HCT116 (cell line): ENCODE measurements around the gene ARHGAP9. TPM values are rescaled to one million over a fixed set of nuclear protein-coding genes. Genes with fewer than 3 reads are reported as not detected.
A peak's percentile ranks its signal among the peaks of the same experiment; 100 is the strongest.

Source experiments
- ATAC-seq: fragments of 200-7000 bp; cut with Tn5 transposase; 2 replicates; pipeline ENCODE4 v1.9.1; 2020; ENCODE audit warnings: mild to moderate bottlenecking, moderate library complexity
- BruUV-seq: library from RNA; stranded (reverse); fragments of 400-500 nt; replicated peaks from 2 replicates; lab custom pipeline; 2021; lab: Mats Ljungman, UMichigan
- CTCF ChIA-PET: fragments of 300-600 bp; sonication (Branson Sonifier 250); formaldehyde crosslinking; loops from one replicate; lab custom pipeline; 2021; ENCODE audit warnings: antibody characterized with exemption; lab: Charles Lee
- POLR2A ChIA-PET: fragments of 300-600, 350-600 bp; sonication (Branson Sonifier 250); formaldehyde crosslinking; loops from one replicate; lab custom pipeline; 2021; ENCODE audit warnings: antibody characterized with exemption; lab: Charles Lee
- RAD21 ChIA-PET, 2 experiments: fragments of 300-600 bp; sonication (Branson Sonifier 250); formaldehyde crosslinking; loops; one replicate each; lab custom pipeline; 2023; ENCODE audit warnings: low total read pairs in 2 of 2; ENCODE audit not compliant: uncharacterized antibody in 2 of 2, unreplicated experiment in 2 of 2, low non-redundant PET in 1 of 2; lab: Charles Lee
- DNase-seq: peaks from one replicate; pipeline ENCODE4 v3.0.0-alpha.2; 2010; ENCODE audit warnings: low read depth, low spot score
- H2AFZ ChIP-seq: fragments of 200-600 bp; shearing (Covaris generic), sonication (generic); 2 replicates; pipeline ENCODE4 v1.6.1; 2017; ENCODE audit warnings: low read depth, mixed run types, mixed read lengths, antibody characterized with exemption, low read length; ENCODE audit not compliant: poor library complexity, severe bottlenecking
- H3K27ac ChIP-seq: 2 replicates; pipeline ENCODE4 v1.5.1; 2012; ENCODE audit warnings: low read depth, low read length
- H3K27me3 ChIP-seq: fragments of 200-600 bp; sonication (generic); 2 replicates; pipeline ENCODE4 v1.6.1; 2016; ENCODE audit warnings: mixed run types, low read length, mixed read lengths; ENCODE audit not compliant: insufficient read depth
- H3K36me3 ChIP-seq, 2 experiments: fragments of 200-500 bp in 1 of 2; fragments of 200-600 bp in 1 of 2; sonication (Bioruptor generic) in 1 of 2; sonication (generic) in 1 of 2; 2 replicates each; pipeline versions ENCODE4 v1.5.1 to v1.6.1; 2014 to 2016; ENCODE audit warnings: low read length in 2 of 2, inconsistent platforms in 1 of 2, mixed read lengths in 1 of 2, mixed run types in 1 of 2; ENCODE audit not compliant: insufficient read depth in 2 of 2, control insufficient read depth in 1 of 2
- H3K4me1 ChIP-seq, 2 experiments: fragments of 200-600 bp in 1 of 2; sonication (generic) in 1 of 2; 2 replicates each; pipeline versions ENCODE4 v1.5.1 to v1.6.1; 2012 to 2017; ENCODE audit warnings: low read length in 2 of 2, inconsistent platforms in 1 of 2, mild to moderate bottlenecking in 1 of 2, mixed read lengths in 1 of 2, mixed run types in 1 of 2, moderate library complexity in 1 of 2; ENCODE audit not compliant: insufficient read depth in 2 of 2, control insufficient read depth in 1 of 2
- H3K4me2 ChIP-seq: fragments of 200-600 bp; sonication (generic); 2 replicates; pipeline ENCODE4 v1.6.1; 2017; ENCODE audit warnings: mixed run types, low read length, mixed read lengths
- H3K4me3 ChIP-seq, 2 experiments: fragments of 200-600 bp in 1 of 2; sonication (generic) in 1 of 2; replicated peaks in 1 of 2; 2 replicates each; pipeline ENCODE4 v1.5.1; 2011 to 2016; ENCODE audit warnings: low read length in 2 of 2, control low read depth in 1 of 2, low read depth in 1 of 2, mild to moderate bottlenecking in 1 of 2, mixed read lengths in 1 of 2, mixed run types in 1 of 2
- H3K79me2 ChIP-seq: fragments of 200-600 bp; sonication (generic); 2 replicates; pipeline ENCODE4 v1.6.1; 2017; ENCODE audit warnings: mild to moderate bottlenecking, mixed run types, low read length, moderate library complexity, mixed read lengths; ENCODE audit not compliant: insufficient read depth
- H3K9ac ChIP-seq: fragments of 200-600 bp; sonication (generic); 2 replicates; pipeline ENCODE4 v1.6.1; 2016; ENCODE audit warnings: low read length, mixed read lengths
- H3K9me2 ChIP-seq: fragments of 200-600 bp; sonication (generic), shearing (Covaris generic); 2 replicates; pipeline ENCODE4 v1.6.1; 2017; ENCODE audit warnings: mixed run types, mild to moderate bottlenecking, moderate library complexity; ENCODE audit not compliant: insufficient read depth
- H3K9me3 ChIP-seq, 2 experiments: fragments of 200-500 bp in 1 of 2; fragments of 200-600 bp in 1 of 2; sonication (Bioruptor generic) in 1 of 2; sonication (generic) in 1 of 2; 2 replicates each; pipeline ENCODE4 v1.6.1; 2014 to 2017; ENCODE audit warnings: low read length in 2 of 2, mixed read lengths in 2 of 2, inconsistent platforms in 1 of 2, low read depth in 1 of 2, mild to moderate bottlenecking in 1 of 2, mixed run types in 1 of 2, moderate library complexity in 1 of 2; ENCODE audit not compliant: control insufficient read depth in 1 of 2, insufficient read depth in 1 of 2
- H4K20me1 ChIP-seq: fragments of 200-600 bp; sonication (generic), shearing (Covaris generic); 2 replicates; pipeline ENCODE4 v1.6.1; 2017; ENCODE audit warnings: mixed run types, mild to moderate bottlenecking, moderate library complexity; ENCODE audit not compliant: insufficient read depth
- CBX3 ChIP-seq: IDR thresholded peaks from 2 replicates; pipeline ENCODE4 v1.6.1; 2012; ENCODE audit warnings: low read depth
- CEBPB ChIP-seq: IDR thresholded peaks from 2 replicates; pipeline ENCODE4 v1.6.1; 2012; ENCODE audit warnings: low read depth
- CTCF ChIP-seq, 3 experiments: fragments of 200-600 bp in 1 of 3; sonication (generic) in 1 of 3; IDR thresholded peaks in 2 of 3; conservative IDR thresholded peaks in 1 of 3; 2 replicates each; pipeline ENCODE4 v1.5.1; 2012 to 2017; ENCODE audit warnings: low read depth in 2 of 3, low read length in 2 of 3, antibody characterized with exemption in 1 of 3, borderline replicate concordance in 1 of 3, control low read depth in 1 of 3, mild to moderate bottlenecking in 1 of 3, mixed read lengths in 1 of 3, mixed run types in 1 of 3, moderate library complexity in 1 of 3; ENCODE audit not compliant: insufficient read depth in 1 of 3
- EGR1 ChIP-seq: IDR thresholded peaks from 2 replicates; pipeline ENCODE4 v1.6.1; 2012; ENCODE audit warnings: low read depth
- ELF1 ChIP-seq: IDR thresholded peaks from 2 replicates; pipeline ENCODE4 v1.6.1; 2012; ENCODE audit warnings: low read depth, borderline replicate concordance
- EZH2phosphoT487 ChIP-seq: fragments of 200-600 bp; IDR thresholded peaks from 2 replicates; pipeline ENCODE4 v1.6.1; 2018; ENCODE audit warnings: antibody characterized with exemption, borderline replicate concordance
- JUND ChIP-seq: IDR thresholded peaks from 2 replicates; pipeline ENCODE4 v1.6.1; 2012
- MAX ChIP-seq: IDR thresholded peaks from 2 replicates; pipeline ENCODE4 v1.6.1; 2012
- POLR2A ChIP-seq: IDR thresholded peaks from 2 replicates; pipeline ENCODE4 v1.7.0; 2011; ENCODE audit warnings: borderline replicate concordance; ENCODE audit not compliant: insufficient read depth, insufficient read length; ENCODE audit errors: extremely low read depth
- SRF ChIP-seq: IDR thresholded peaks from 2 replicates; pipeline ENCODE4 v1.6.1; 2012; ENCODE audit warnings: low read depth
- ZFX ChIP-seq: fragments of 450-650 bp; IDR thresholded peaks from 2 replicates; pipeline ENCODE4 v1.6.1; 2017
- ZNF274 ChIP-seq: fragments of 200-500 bp; sonication (Bioruptor generic); IDR thresholded peaks from 2 replicates; pipeline ENCODE4 v1.6.1; 2014; ENCODE audit warnings: mild to moderate bottlenecking, low read depth, low read length, inconsistent platforms
- intact Hi-C: fragments of 100-400 bp; cut with micrococcal nuclease; formaldehyde crosslinking; loops from 2 replicates; pipeline ENCODE4 v1.10.0; 2022
- total RNA-seq: library from RNA; stranded (reverse); gene quantifications from one replicate; pipeline ENCODE4 v1.2.1, GENCODE V29; 2021; ENCODE audit not compliant: unreplicated experiment

The ARHGAP9 gene
- total RNA-seq, 1 experiment from 2014 or later: 0.84 TPM

- Histone ChIP-seq H3K9me2 (no peaks in the 10 kb centered on the region), H3K4me2 (peak overlapping the region; percentile 53), H3K9ac (no peak overlapping the region), H2AFZ (no peak overlapping the region), H4K20me1 (no peaks in the 10 kb centered on the region), H3K36me3 (peaks cover 16 to 29% of the 10 kb centered on the region in 2 experiments), H3K9me3 (no peaks in the 10 kb centered on the region), H3K79me2 (peaks cover 36% of the 10 kb centered on the region), H3K4me3 (peak overlapping the region; percentile 23 to 97), H3K4me1 (peaks cover 4 to 14% of the 10 kb centered on the region in 2 experiments; a peak in 3 of 4 replicates), H3K27ac (peak overlapping the region; percentile 30; the same call in 1 of the 2 replicates), H3K27me3 (no peaks in the 10 kb centered on the region)
- DNase-seq: no peak
- no TSS peak for BruUV-seq
- ChIA-PET CTCF (no interaction called here), POLR2A (interaction anchor here (0.7 to 1.3 kb wide), 2 partner anchors 30 to 44 kb away, joined by 3 to 4 read pairs; no protein-coding TSS in a partner anchor), RAD21 (no interaction called here)
- ATAC-seq: peak; percentile 28; the same call in 1 of the 2 replicates
- intact Hi-C loops: loop anchor here (2.0 kb wide), 1 partner anchor 28 kb away; the partner anchor contains the start of gene GLI1
- TF ChIP-seq ZNF274: no peak
- TF ChIP-seq EGR1: no peak
- TF ChIP-seq JUND: no peak
- no peak for TF ChIP-seq ZFX
- no peak for TF ChIP-seq CBX3
- no peak for TF ChIP-seq SRF
- TF ChIP-seq EZH2phosphoT487: no peak
- TF ChIP-seq ELF1: no peak
- no peak for TF ChIP-seq CTCF (IDR thresholded peaks at IDR 0.05 in 2 of 3, conservative IDR thresholded peaks at IDR 0.05 in 1 of 3; ENCODE audit: borderline replicate concordance in 1 of 3, insufficient read depth in 1 of 3, low read depth in 2 of 3, low read length in 2 of 3)
- TF ChIP-seq POLR2A: no peak
- TF ChIP-seq MAX: no peak
- no peak for TF ChIP-seq CEBPB
Measured at GRCh38 chr12:57487055-57487596, 7.5 kb upstream of the ARHGAP9 start.
